GM10248 (cell line): ENCODE data around the gene KNDC1.

Experiments used
- CTCF ChIA-PET: fragments of 300-600 bp; sonication (Branson Sonifier 250); formaldehyde crosslinking; extraction: SDS; loops from one replicate; lab custom pipeline; 2021; ENCODE audit warnings: antibody characterized with exemption; lab: Yijun Ruan, JAX
- POLR2A ChIA-PET: fragments of 350-650 bp; sonication (Branson Sonifier 250); formaldehyde crosslinking; extraction: SDS; loops from one replicate; lab custom pipeline; 2020; ENCODE audit warnings: antibody characterized with exemption; lab: Yijun Ruan, JAX
- DNase-seq: peaks from one replicate; pipeline ENCODE4 v3.0.0; 2012; ENCODE audit errors: extremely low spot score
- CTCF ChIP-seq: IDR thresholded peaks from 2 replicates; pipeline ENCODE4 v1.5.1; 2012; ENCODE audit warnings: mild to moderate bottlenecking, low read depth; ENCODE audit errors: extremely low read depth, missing control alignments, control extremely low read depth

Gene KNDC1

GRCh38 chr10:133195096-133195495 is 35.1 kb downstream of the KNDC1 start:
- ChIA-PET CTCF (no interaction called here), POLR2A (no interaction called here)
- no peak for DNase-seq
- no peak for TF ChIP-seq CTCF

- DNase-seq: no peak
- ChIA-PET CTCF (no interaction called here), POLR2A (no interaction called here)
- TF ChIP-seq CTCF: no peak
These were observed 35.6 kb downstream of the KNDC1 start for GRCh38 chr10:133195611-133196010.

- POLR2A ChIA-PET: no interaction called here
- no peak for DNase-seq
- CTCF ChIA-PET: interaction anchor here (1.5 kb wide), 2 partner anchors 11 to 53 kb away, joined by 3 to 5 read pairs; no protein-coding TSS in a partner anchor
- no peak for TF ChIP-seq CTCF
These were observed 36.3 kb downstream of the KNDC1 start for GRCh38 chr10:133196221-133196915.

- TF ChIP-seq CTCF: no peak
- ChIA-PET CTCF (interaction anchor here (1.5 kb wide), 2 partner anchors 10 to 54 kb away, joined by 3 to 5 read pairs; no protein-coding TSS in a partner anchor), POLR2A (no interaction called here)
- DNase-seq: no peak
These were observed 37.1 kb downstream of the KNDC1 start for GRCh38 chr10:133196936-133197758.

GRCh38 chr10:133197786-133198185 is 37.8 kb downstream of the KNDC1 start:
- CTCF ChIA-PET: interaction anchor here (1.5 kb wide), 2 partner anchors 9 to 54 kb away, joined by 3 to 5 read pairs; no protein-coding TSS in a partner anchor
- DNase-seq: no peak
- no peak for TF ChIP-seq CTCF
- POLR2A ChIA-PET: no interaction called here

GRCh38 chr10:133198206-133198605 is 38.2 kb downstream of the KNDC1 start:
- POLR2A ChIA-PET: no interaction called here
- CTCF ChIA-PET: no interaction called here
- no peak for DNase-seq
- no peak for TF ChIP-seq CTCF
